DND-41 (cell line): Measurements from ENCODE around the gene ANP32B.

Source experiments
- ATAC-seq: fragments of 200-7000 bp; cut with Tn5 transposase; 3 replicates; pipeline ENCODE4 v1.9.1; 2021; ENCODE audit warnings: low read depth; ENCODE audit not compliant: insufficient read depth
- DNase-seq: peaks from one replicate; pipeline ENCODE4 v3.0.0-alpha.2; 2020
- H2AFZ ChIP-seq: 2 replicates; pipeline ENCODE4 v1.6.0; 2012; ENCODE audit warnings: low read depth, low read length
- H3K27ac ChIP-seq: 2 replicates; pipeline ENCODE4 v1.5.1; 2012; ENCODE audit warnings: low read length, inconsistent platforms
- H3K27me3 ChIP-seq: fragments of 200-600 bp; sonication (generic); 2 replicates; pipeline ENCODE4 v1.6.0; 2012; ENCODE audit warnings: low read length, mild to moderate bottlenecking, inconsistent platforms; ENCODE audit not compliant: insufficient read depth, poor library complexity
- H3K36me3 ChIP-seq: 2 replicates; pipeline ENCODE4 v1.5.1; 2012; ENCODE audit warnings: low read length, inconsistent platforms; ENCODE audit not compliant: insufficient read depth
- H3K4me1 ChIP-seq: 2 replicates; pipeline ENCODE4 v1.5.1; 2012; ENCODE audit warnings: mild to moderate bottlenecking, low read length; ENCODE audit not compliant: insufficient read depth
- H3K4me2 ChIP-seq: 2 replicates; pipeline ENCODE4 v1.6.0; 2012; ENCODE audit warnings: mild to moderate bottlenecking, moderate library complexity, low read length, inconsistent platforms; ENCODE audit not compliant: insufficient read depth
- H3K4me3 ChIP-seq, 2 experiments: fragments of 200-600 bp in 1 of 2; shearing (Covaris generic) in 1 of 2; 2 replicates each; pipeline ENCODE4 v1.5.1; 2012 to 2016; ENCODE audit warnings: inconsistent platforms in 2 of 2, low read length in 2 of 2, mild to moderate bottlenecking in 2 of 2, low read depth in 1 of 2, moderate library complexity in 1 of 2
- H3K79me2 ChIP-seq: 2 replicates; pipeline ENCODE4 v1.6.0; 2012; ENCODE audit warnings: low read length, inconsistent platforms; ENCODE audit not compliant: insufficient read depth
- H3K9ac ChIP-seq: 2 replicates; pipeline ENCODE4 v1.6.0; 2012; ENCODE audit warnings: low read depth, mild to moderate bottlenecking, inconsistent platforms, low read length, moderate library complexity
- H3K9me3 ChIP-seq: 2 replicates; pipeline ENCODE4 v1.5.1; 2012; ENCODE audit warnings: low read length, moderate library complexity, mild to moderate bottlenecking, inconsistent platforms; ENCODE audit not compliant: insufficient read depth, severe bottlenecking
- H4K20me1 ChIP-seq: 2 replicates; pipeline ENCODE4 v1.6.0; 2012; ENCODE audit warnings: low read length; ENCODE audit not compliant: insufficient read depth
- EZH2 ChIP-seq: IDR thresholded peaks from 3 replicates; pipeline ENCODE4 v1.6.1; 2012; ENCODE audit warnings: borderline replicate concordance, low read depth, mild to moderate bottlenecking, moderate library complexity, low read length, inconsistent platforms; ENCODE audit not compliant: severe bottlenecking
- TF ChIP-seq, protein P1 (sequence below): IDR thresholded peaks from 2 replicates; pipeline ENCODE4 v1.5.1; 2012; ENCODE audit warnings: borderline replicate concordance, low read length, moderate library complexity, mild to moderate bottlenecking; ENCODE audit not compliant: poor library complexity, severe bottlenecking; ENCODE audit errors: extremely low read depth

The ANP32B gene

DNA sequence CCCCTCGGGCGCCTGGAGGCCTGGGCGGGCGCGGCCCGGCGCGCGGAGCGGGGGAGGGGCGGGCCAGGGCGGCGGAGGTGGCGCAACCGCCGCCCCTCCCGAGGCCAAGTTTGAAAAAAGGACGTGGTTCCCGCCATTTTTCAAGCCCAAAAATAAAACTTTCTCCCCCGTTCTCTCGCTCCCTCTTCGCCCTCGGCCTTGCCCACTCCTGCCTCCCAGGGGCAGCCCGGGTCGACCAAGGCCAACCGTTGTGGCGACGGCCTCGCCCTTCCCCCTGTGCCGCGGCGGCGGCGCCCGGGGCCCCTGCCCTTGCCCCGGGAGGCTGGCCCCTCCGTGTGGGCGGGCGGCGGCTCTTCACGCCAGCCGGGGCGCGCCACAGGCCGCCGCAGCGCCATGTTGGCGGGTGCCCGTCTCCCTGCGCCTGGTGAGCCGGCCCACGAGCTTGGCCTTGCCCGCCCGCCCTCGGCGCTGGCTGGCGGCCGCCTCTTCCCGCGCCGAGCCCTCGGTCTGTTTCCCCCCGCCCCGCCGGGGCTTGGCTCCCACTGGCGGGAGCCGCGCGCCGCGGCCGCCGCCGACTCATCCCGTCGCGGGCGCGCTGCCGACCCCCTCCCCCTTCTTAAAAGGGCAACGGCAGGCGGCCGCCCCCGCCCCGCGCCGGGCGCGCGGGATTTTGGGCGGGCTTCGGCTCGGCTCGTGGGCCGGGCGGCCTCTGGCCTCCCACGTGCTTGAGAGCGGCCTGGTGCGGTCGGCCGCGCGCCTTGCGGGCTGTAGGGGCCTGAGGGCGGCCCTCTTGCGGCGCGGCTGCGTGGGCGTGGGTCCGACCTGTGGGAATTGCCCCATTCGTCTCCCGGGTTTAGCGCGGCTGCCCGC, 1.3 kb downstream of the ANP32B start:
- peak overlapping the region; percentile 100 for H3K9ac ChIP-seq
- peak overlapping the region; percentile 100 for H3K27ac ChIP-seq
- peaks cover 23% of the 10 kb centered on the region for H3K36me3 ChIP-seq
- no peaks in the 10 kb centered on the region for H3K9me3 ChIP-seq
- ATAC-seq (peak; percentile 20), DNase-seq (peak; percentile 79)
- H3K79me2 ChIP-seq, result peaks cover 78% of the 10 kb centered on the region
- H4K20me1 ChIP-seq, result peaks cover 20% of the 10 kb centered on the region
- H2AFZ ChIP-seq, result peak overlapping the region; percentile 63
- peaks cover 56% of the 10 kb centered on the region for H3K4me1 ChIP-seq
- H3K27me3 ChIP-seq, result no peaks in the 10 kb centered on the region
- peak overlapping the region; percentile 77 to 90; a peak in 3 of 4 replicates for H3K4me3 ChIP-seq
- TF ChIP-seq, protein P1, sequence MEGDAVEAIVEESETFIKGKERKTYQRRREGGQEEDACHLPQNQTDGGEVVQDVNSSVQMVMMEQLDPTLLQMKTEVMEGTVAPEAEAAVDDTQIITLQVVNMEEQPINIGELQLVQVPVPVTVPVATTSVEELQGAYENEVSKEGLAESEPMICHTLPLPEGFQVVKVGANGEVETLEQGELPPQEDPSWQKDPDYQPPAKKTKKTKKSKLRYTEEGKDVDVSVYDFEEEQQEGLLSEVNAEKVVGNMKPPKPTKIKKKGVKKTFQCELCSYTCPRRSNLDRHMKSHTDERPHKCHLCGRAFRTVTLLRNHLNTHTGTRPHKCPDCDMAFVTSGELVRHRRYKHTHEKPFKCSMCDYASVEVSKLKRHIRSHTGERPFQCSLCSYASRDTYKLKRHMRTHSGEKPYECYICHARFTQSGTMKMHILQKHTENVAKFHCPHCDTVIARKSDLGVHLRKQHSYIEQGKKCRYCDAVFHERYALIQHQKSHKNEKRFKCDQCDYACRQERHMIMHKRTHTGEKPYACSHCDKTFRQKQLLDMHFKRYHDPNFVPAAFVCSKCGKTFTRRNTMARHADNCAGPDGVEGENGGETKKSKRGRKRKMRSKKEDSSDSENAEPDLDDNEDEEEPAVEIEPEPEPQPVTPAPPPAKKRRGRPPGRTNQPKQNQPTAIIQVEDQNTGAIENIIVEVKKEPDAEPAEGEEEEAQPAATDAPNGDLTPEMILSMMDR, result no peak
- TF ChIP-seq EZH2, result no peak
- peak overlapping the region; percentile 75 for H3K4me2 ChIP-seq

DNA sequence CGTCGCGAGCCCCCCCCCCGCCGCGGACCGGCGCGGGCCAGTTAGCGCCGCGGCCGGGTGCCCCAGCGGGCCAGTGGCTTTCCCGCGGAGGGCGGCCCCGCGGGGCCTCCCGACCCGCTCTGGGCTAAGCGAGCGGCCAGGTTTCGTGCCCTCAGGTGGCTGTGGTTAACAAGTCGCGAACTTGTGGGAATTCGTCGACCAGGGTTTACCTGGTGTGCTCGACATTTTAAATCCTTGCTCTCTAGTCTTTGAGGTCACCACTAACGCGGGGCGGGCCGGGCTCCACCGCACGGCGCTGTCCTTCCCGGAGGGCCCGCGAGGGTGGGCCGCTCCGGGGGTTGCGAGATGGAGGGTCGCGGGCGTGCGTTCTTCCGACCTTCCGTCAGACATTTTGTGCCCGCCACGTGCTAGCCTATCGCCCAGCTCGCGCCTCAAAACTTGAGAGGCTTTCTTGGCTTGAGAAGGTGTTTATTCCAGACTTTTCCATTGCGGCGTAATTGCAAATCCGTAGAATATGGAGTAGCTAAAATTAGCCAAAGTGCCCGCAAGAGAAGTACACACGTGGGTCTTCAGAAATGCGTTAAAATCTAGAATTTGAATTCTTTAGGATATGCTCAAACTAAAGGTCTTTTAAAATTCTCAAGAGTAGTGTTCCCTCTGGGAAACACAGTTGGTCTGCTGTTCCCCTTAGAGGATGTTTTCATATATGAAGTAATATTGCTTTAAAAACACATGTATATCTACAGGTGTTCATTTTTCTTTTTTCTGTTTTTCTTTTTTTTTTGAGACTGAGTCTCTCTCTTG, 2.1 kb downstream of the ANP32B start:
- H2AFZ ChIP-seq, result peak overlapping the region; percentile 63
- ATAC-seq (peak; percentile 2; the same call in 1 of the 3 replicates), DNase-seq (peak; percentile 63)
- H3K4me1 ChIP-seq, result peaks cover 65% of the 10 kb centered on the region
- H3K4me2 ChIP-seq, result peak overlapping the region; percentile 75
- H3K27ac ChIP-seq, result peak overlapping the region; percentile 100
- H3K79me2 ChIP-seq, result peaks cover 86% of the 10 kb centered on the region
- TF ChIP-seq EZH2, result no peak
- H3K9me3 ChIP-seq, result no peaks in the 10 kb centered on the region
- H3K36me3 ChIP-seq, result peaks cover 26% of the 10 kb centered on the region
- no peaks in the 10 kb centered on the region for H3K27me3 ChIP-seq
- H4K20me1 ChIP-seq, result peaks cover 28% of the 10 kb centered on the region
- peak overlapping the region; percentile 100 for H3K9ac ChIP-seq
- peak overlapping the region; percentile 77 to 90; a peak in 3 of 4 replicates for H3K4me3 ChIP-seq

DNA sequence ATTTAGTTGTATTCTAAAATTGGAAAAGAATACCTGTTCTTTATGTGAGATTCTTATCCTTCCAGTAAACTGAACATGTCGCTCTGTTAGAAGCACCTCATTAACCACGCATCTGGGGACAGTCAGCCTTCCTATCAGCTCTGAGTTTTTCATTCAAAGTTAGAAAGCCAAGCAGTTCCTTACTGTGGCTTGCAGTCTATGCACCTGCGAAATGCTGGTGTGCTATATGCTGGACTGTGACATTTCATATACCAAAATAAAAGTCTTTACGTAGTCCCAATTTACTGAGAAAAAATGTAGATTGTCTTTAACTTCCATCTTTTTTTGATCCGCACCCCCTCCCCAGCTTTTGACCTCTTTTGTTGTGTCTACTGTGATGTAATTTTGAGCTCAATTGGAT, 4.3 kb downstream of the ANP32B start:
- Histone ChIP-seq H4K20me1 (peaks cover 51% of the 10 kb centered on the region), H3K27me3 (no peaks in the 10 kb centered on the region), H3K9me3 (no peaks in the 10 kb centered on the region), H3K27ac (0 out of 2 replicates have a peak overlapping the region, but pooled peaks have one; percentile 6), H2AFZ (no peak overlapping the region), H3K4me1 (peaks cover 53% of the 10 kb centered on the region), H3K9ac (no peak overlapping the region), H3K36me3 (peaks cover 46% of the 10 kb centered on the region), H3K4me2 (peak overlapping the region; percentile 75; the same call in 1 of the 2 replicates), H3K4me3 (no peak overlapping the region), H3K79me2 (peaks cover 97% of the 10 kb centered on the region)
- DNase-seq, result peak; percentile 31
- no peak; the same call in 2 of the 3 replicates for ATAC-seq
- TF ChIP-seq EZH2, result no peak
- TF ChIP-seq, protein P1, result no peak

DNA sequence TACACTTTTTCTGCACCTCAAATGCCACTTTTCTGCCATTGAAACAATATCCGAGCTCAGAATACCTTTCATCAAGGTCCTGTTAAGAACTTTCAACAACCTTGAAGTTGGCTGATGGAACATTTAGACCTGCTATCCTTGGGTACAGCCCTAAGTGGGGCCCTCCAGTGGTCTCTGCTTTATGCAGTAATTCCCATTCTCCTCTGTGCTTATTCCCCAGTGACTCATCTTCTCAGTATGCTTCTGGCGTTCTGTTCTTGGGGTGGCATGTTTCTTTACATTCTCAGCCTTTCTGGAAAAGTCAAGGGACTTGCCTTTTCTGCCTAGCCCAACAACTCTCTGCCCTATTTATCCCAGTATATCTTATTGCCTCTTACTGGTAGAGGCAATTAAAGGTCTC, 7.1 kb downstream of the ANP32B start:
- Histone ChIP-seq H3K4me2 (no peak overlapping the region), H3K79me2 (peaks cover 100% of the 10 kb centered on the region), H2AFZ (no peak overlapping the region), H3K36me3 (peaks cover 67% of the 10 kb centered on the region), H3K9ac (no peak overlapping the region), H3K4me3 (no peak overlapping the region), H3K27me3 (no peaks in the 10 kb centered on the region), H3K4me1 (peaks cover 50% of the 10 kb centered on the region), H3K9me3 (no peaks in the 10 kb centered on the region), H4K20me1 (peaks cover 78% of the 10 kb centered on the region), H3K27ac (no peak overlapping the region)
- TF ChIP-seq EZH2, result no peak
- TF ChIP-seq, protein P1, result peak; percentile 10
- ATAC-seq (no peak), DNase-seq (no peak)
